Peyer's patch (tissue), 4 donors: ENCODE measurements around the gene SH3BGRL3. TPM values are rescaled to one million over a fixed set of nuclear protein-coding genes. Genes with fewer than 3 reads are reported as not detected.

ENCODE experiments used
- DNase-seq, 3 donors: peaks; one replicate each; pipeline ENCODE4 v3.0.0-alpha.2; 2017 to 2019
- H3K27ac ChIP-seq, 4 donors: fragments of 200-600 bp; sonication (generic); one replicate each; pipeline ENCODE4 v1.5.1; 2016 to 2019
- H3K27me3 ChIP-seq, 2 donors: fragments of 200-600 bp; sonication (generic); one replicate each; pipeline ENCODE4 v1.5.1; 2019
- H3K36me3 ChIP-seq, 3 donors: fragments of 200-600 bp; sonication (generic); one replicate each; pipeline ENCODE4 v1.5.1; 2016 to 2019
- H3K4me1 ChIP-seq, 4 donors: fragments of 200-600 bp; sonication (generic); one replicate each; pipeline ENCODE4 v1.5.1; 2016 to 2019
- H3K4me3 ChIP-seq, 4 donors: fragments of 200-600 bp; sonication (generic); 1 replicate in 3 of 4; 2 replicates in 1 of 4; pipeline ENCODE4 v1.5.1; 2016 to 2019; ENCODE audit warnings: mild to moderate bottlenecking in 1 of 4
- H3K9me3 ChIP-seq, 4 donors: fragments of 200-600 bp; sonication (generic); one replicate each; pipeline ENCODE4 v1.5.1; 2016 to 2019; ENCODE audit warnings: mild to moderate bottlenecking in 1 of 4
- CTCF ChIP-seq, 6 experiments: fragments of 450-650 bp in 4 of 6; fragments of 200-600 bp in 2 of 6; sonication (generic) in 1 of 6; IDR thresholded peaks; one replicate each; pipeline ENCODE4 v1.5.1; 2017 to 2019; ENCODE audit warnings: antibody characterized with exemption in 6 of 6, mild to moderate bottlenecking in 3 of 6, moderate library complexity in 1 of 6
- POLR2A ChIP-seq, 2 donors: fragments of 450-650 bp; IDR thresholded peaks; one replicate each; pipeline ENCODE4 v1.5.1; 2017; ENCODE audit warnings: antibody characterized with exemption in 2 of 2, mild to moderate bottlenecking in 2 of 2, moderate library complexity in 2 of 2
- total RNA-seq, 4 donors: library from RNA; depleted of rRNA; stranded (reverse); fragments of >200 nt; gene quantifications; one replicate each; pipeline ENCODE4 v1.1.0, GENCODE V29; 2016

SH3BGRL3 gene
- total RNA-seq, 4 donors from 2014 or later: 62.7 to 91.8 (median 89.6) TPM

- H3K4me1 ChIP-seq: peaks cover 17 to 71% (median 47%) of the 10 kb centered on the region in 4 donors
- no peaks in the 10 kb centered on the region for H3K9me3 ChIP-seq
- no peak for TF ChIP-seq CTCF (IDR thresholded peaks at IDR 0.05)
- no peak for TF ChIP-seq POLR2A (IDR thresholded peaks at IDR 0.05)
- peak overlapping the region; percentile 92 to 96 (median 94) for H3K27ac ChIP-seq
- peak in 2 of 3 donors; percentile 74 to 75 for DNase-seq
- H3K27me3 ChIP-seq: no peaks in the 10 kb centered on the region
- H3K36me3 ChIP-seq: peaks cover 0 to 8% (median 0%) of the 10 kb centered on the region in 3 donors
- H3K4me3 ChIP-seq: peak overlapping the region; percentile 67 to 85 (median 72)
These were observed 996 bp upstream of the SH3BGRL3 start for GRCh38 chr1:26278724-26279455.

GRCh38 chr1:26280333-26281042 is 602 bp downstream of the SH3BGRL3 start:
- H3K36me3 ChIP-seq: peaks cover 0 to 8% (median 0%) of the 10 kb centered on the region in 3 donors
- peak in 2 of 3 donors; percentile 47 to 63 for DNase-seq
- peak overlapping the region; percentile 67 to 85 (median 72) for H3K4me3 ChIP-seq
- H3K27ac ChIP-seq: peak overlapping the region; percentile 92 to 96 (median 94)
- no peaks in the 10 kb centered on the region for H3K9me3 ChIP-seq
- no peaks in the 10 kb centered on the region for H3K27me3 ChIP-seq
- H3K4me1 ChIP-seq: peaks cover 17 to 81% (median 57%) of the 10 kb centered on the region in 4 donors
- TF ChIP-seq POLR2A (IDR thresholded peaks at IDR 0.05) (no peak), CTCF (IDR thresholded peaks at IDR 0.05) (no peak)

- Histone ChIP-seq H3K27me3 (no peaks in the 10 kb centered on the region), H3K4me1 (peaks cover 17 to 81% (median 58%) of the 10 kb centered on the region in 4 donors)
These were observed 1.4 kb downstream of the SH3BGRL3 start for GRCh38 chr1:26281091-26281958.

GRCh38 chr1:26281971-26282370 is 2.1 kb downstream of the SH3BGRL3 start:
- TF ChIP-seq CTCF (IDR thresholded peaks at IDR 0.05) (no peak), POLR2A (IDR thresholded peaks at IDR 0.05) (no peak)
- Histone ChIP-seq H3K27me3 (no peaks in the 10 kb centered on the region), H3K4me3 (no peak overlapping the region), H3K9me3 (no peaks in the 10 kb centered on the region), H3K27ac (peak overlapping the region in 2 of 4 donors; percentile 96), H3K4me1 (peaks cover 11 to 80% (median 60%) of the 10 kb centered on the region in 4 donors), H3K36me3 (peaks cover 0 to 8% (median 0%) of the 10 kb centered on the region in 3 donors)
- peak in 1 of 3 donors; percentile 52 for DNase-seq

More at GRCh38 chr1:26281091-26281958, 1.4 kb downstream of the SH3BGRL3 start:
- TF ChIP-seq CTCF (IDR thresholded peaks at IDR 0.05) (no peak), POLR2A (IDR thresholded peaks at IDR 0.05) (no peak)
- H3K27ac ChIP-seq: peak overlapping the region; percentile 92 to 96 (median 94)
- DNase-seq: no peak
- H3K4me3 ChIP-seq: peak overlapping the region in 3 of 4 donors; percentile 72 to 85 (median 73)
- H3K9me3 ChIP-seq: no peaks in the 10 kb centered on the region
- peaks cover 0 to 8% (median 0%) of the 10 kb centered on the region in 3 donors for H3K36me3 ChIP-seq

- no peak overlapping the region for H3K4me3 ChIP-seq
- TF ChIP-seq CTCF (IDR thresholded peaks at IDR 0.05) (no peak), POLR2A (IDR thresholded peaks at IDR 0.05) (no peak)
These were observed 2.6 kb downstream of the SH3BGRL3 start for GRCh38 chr1:26282401-26282918.

More at GRCh38 chr1:26282401-26282918, 2.6 kb downstream of the SH3BGRL3 start:
- no peak for DNase-seq
- Histone ChIP-seq H3K27me3 (no peaks in the 10 kb centered on the region), H3K36me3 (peaks cover 0 to 8% (median 0%) of the 10 kb centered on the region in 3 donors), H3K4me1 (peaks cover 10 to 77% (median 59%) of the 10 kb centered on the region in 4 donors), H3K27ac (peak overlapping the region in 2 of 4 donors; percentile 9 to 96), H3K9me3 (no peaks in the 10 kb centered on the region)
